GM19035 (cell line): Measurements from ENCODE around the gene PCDHGB5.

Experiments used
- ATAC-seq: cut with Tn5 transposase; IDR thresholded peaks from one replicate; pipeline ENCODE4 v1.9.1; 2021; ENCODE audit not compliant: unreplicated experiment

The PCDHGB5 gene

GRCh38 chr5:141397756-141398551, at the start of gene PCDHGB5:
TSS of gene PCDHGB5 (plus strand) at chr5:141397947. CDS start at chr5:141398128, 181 bp downstream.
- ATAC-seq = peak; percentile 97

DNA sequence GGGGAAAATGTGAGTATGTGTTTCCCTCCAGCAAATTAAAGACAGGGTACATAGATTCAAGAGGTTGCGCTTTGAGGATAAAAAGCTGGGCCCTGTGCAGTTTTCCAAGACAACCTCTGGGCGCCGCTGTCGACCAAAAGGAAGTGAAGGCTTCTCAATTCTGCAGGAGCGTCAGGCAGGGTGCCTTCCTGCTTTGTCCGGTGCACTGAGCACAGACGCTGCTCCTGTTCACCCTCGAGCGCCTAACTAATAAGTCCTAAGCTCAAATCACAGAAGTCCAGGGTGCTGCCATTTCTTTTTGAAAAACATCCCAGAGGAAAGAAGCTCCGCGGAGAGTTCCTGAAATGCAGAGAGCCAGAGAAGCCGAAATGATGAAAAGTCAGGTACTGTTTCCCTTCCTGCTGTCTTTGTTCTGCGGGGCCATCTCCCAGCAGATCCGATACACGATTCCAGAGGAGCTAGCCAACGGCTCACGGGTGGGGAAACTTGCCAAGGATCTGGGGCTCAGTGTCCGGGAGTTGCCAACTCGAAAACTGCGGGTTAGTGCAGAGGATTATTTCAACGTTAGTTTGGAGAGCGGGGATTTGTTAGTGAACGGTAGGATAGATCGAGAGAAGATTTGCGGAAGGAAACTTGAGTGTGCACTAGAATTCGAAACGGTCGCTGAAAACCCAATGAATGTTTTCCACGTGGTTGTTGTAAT, 47.7 kb upstream of the PCDHGB5 start, which contains the start of gene PCDHGB1:
Gene PCDHGB1, plus strand, starts transcription at position 183 of the 703 bp plus-strand sequence. Its CDS starts 162 bp downstream, at position 345.
- ATAC-seq = peak; percentile 92

GRCh38 chr5:141351591-141351990, 46.2 kb upstream of the PCDHGB5 start:
- ATAC-seq = no peak

- no peak for ATAC-seq
Observed at GRCh38 chr5:141354900-141355469, 42.8 kb upstream of the PCDHGB5 start, which contains the start of gene PCDHGA4. TSS of gene PCDHGA4 (plus strand) at chr5:141355021. CDS start at chr5:141355108, 87 bp downstream.

- no peak for ATAC-seq
Observed at GRCh38 chr5:141355641-141356040, 42.1 kb upstream of the PCDHGB5 start.

DNA sequence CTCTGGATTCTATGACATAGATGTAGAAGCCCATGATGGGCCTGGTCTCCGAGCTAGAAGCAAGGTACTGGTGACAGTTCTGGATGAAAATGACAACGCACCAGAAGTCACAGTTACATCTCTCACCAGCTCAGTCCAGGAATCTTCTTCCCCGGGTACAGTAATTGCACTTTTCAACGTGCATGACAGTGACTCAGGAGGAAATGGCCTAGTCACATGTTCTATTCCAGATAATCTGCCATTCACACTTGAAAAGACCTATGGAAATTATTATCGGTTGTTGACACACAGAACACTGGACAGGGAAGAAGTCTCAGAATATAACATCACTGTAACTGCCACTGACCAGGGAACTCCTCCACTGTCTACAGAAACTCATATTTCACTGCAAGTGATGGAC, 41.6 kb upstream of the PCDHGB5 start:
- no peak for ATAC-seq

GRCh38 chr5:141356950-141357349, 40.8 kb upstream of the PCDHGB5 start:
- no peak for ATAC-seq

DNA sequence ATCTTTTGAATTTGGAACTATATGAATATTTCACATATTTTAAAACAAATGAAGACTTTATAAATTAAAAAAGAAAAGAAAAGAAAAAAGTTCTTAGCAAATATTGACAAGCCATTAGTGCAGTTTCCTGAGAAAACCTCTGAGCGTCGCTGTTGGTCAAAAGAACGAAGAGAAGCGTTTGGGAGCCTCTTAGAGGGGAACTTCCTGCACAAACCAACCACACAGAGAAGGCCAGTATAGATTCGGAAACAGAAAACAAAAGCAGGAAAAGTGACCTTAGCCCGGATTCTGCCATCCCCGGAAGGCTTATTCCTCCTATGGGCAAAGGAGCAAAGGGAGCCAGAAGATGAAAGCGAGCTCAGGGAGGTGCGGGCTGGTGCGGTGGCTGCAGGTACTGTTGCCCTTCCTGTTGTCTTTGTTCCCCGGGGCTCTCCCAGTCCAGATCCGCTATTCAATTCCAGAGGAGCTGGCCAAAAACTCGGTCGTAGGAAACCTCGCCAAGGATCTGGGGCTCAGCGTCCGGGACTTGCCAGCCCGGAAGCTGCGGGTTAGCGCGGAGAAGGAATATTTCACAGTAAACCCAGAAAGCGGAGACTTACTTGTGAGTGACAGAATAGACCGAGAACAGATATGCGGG, 37.8 kb upstream of the PCDHGB5 start, which contains the start of gene PCDHGB2:
Gene PCDHGB2, plus strand, starts transcription at position 205 of the 637 bp plus-strand sequence. Its CDS starts 142 bp downstream, at position 347.
- ATAC-seq = peak; percentile 63

GRCh38 chr5:141360685-141361084, 37.1 kb upstream of the PCDHGB5 start:
- ATAC-seq = no peak

GRCh38 chr5:141362719-141363118, 35.0 kb upstream of the PCDHGB5 start:
- no peak for ATAC-seq

- ATAC-seq = no peak
Observed at GRCh38 chr5:141363952-141364660, 33.6 kb upstream of the PCDHGB5 start, which contains the start of gene PCDHGA5. TSS of gene PCDHGA5 (plus strand) at chr5:141364162. CDS start at chr5:141364331, 169 bp downstream.

DNA sequence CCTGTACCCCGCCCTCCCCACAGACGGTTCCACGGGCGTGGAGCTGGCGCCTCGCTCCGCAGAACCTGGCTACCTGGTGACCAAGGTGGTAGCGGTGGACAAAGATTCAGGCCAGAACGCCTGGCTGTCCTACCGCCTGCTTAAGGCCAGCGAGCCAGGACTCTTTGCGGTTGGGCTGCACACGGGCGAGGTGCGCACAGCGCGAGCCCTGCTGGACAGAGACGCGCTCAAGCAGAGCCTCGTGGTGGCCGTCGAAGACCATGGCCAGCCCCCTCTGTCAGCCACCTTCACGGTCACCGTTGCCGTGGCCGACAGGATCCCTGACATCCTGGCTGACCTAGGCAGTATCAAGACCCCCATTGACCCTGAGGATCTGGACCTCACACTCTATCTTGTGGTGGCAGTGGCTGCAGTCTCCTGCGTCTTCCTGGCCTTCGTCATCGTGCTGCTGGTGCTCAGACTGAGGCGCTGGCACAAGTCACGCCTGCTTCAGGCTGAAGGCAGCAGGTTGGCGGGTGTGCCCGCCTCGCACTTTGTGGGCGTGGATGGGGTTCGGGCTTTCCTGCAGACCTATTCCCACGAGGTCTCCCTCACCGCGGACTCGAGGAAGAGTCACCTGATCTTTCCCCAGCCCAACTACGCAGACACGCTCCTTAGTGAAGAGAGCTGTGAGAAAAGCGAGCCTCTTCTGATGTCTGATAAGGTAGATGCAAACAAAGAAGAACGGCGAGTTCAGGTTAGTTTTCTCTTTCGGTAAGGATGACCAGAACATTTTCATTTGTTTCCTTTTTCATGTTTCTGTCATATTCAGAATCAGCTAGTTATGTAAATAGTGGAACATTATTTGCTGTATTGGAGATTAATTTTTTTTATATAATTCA, 31.5 kb upstream of the PCDHGB5 start:
- ATAC-seq = no peak

DNA sequence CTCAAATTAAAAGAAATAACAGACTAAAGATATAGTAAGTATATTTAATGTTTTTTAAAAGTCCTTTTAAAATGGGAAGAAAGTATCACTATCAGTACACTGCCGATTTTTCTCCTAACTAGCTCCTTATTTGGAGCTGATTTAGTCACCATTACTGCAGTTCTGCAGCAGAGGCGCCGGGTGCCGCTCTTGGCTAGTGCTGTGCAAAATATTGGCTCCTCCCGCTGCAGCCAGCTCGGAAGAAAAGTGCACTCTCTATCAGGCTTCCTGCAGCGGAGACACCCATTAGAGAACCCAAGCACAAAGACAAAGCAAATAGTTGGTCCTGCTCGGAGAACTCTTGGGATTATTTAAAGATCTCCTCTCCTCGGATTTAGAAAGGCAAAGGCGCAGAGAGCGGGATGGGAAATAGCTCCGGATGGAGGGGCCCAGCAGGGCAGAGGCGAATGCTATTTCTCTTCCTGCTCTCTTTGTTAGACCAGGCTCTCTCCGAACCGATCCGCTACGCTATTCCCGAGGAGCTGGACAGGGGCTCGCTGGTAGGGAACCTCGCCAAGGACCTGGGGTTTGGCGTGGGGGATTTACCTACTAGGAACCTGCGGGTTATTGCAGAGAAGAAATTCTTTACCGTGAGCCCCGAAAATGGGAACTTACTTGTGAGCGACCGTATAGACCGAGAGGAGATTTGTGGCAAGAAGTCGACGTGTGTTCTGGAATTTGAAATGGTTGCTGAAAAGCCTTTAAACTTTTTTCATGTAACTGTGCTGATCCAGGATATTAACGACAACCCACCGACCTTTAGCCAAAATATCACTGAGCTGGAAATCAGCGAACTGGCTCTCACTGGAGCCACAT, 27.5 kb upstream of the PCDHGB5 start, which contains the start of gene PCDHGB3:
Gene PCDHGB3, plus strand, starts transcription at position 249 of the 855 bp plus-strand sequence. Its CDS starts 153 bp downstream, at position 402.
- peak; percentile 95 for ATAC-seq

GRCh38 chr5:141371572-141372475, 25.9 kb upstream of the PCDHGB5 start:
- no peak for ATAC-seq

DNA sequence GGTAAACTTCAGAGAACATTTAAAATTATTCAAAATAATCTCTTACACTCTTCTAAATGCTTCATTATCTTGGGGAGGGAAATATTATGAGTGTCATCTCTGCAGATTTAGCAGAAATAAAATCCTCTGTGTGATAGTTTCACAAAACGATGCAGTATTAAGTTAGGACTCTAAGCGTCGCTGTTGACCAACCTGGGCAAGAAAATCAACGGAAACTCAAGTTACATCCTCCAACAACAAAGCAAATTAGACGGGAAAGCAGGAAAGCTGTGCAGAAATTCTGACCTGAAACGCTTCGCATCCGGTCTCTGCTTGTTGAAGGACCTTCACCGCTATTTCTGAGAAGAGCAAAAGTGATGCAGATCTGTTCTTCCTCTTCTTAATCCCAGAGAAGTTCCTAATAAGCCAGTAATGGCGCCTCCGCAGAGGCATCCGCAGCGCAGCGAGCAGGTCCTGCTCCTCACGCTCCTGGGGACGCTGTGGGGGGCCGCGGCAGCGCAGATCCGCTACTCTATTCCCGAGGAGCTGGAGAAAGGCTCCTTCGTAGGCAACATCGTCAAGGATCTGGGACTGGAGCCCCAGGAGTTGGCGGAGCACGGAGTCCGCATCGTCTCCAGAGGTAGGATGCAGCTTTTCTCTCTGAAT, 24.0 kb upstream of the PCDHGB5 start, which contains the start of gene PCDHGA6:
Gene PCDHGA6, plus strand, starts transcription at position 219 of the 645 bp plus-strand sequence. Its CDS starts 193 bp downstream, at position 412.
- no peak for ATAC-seq

DNA sequence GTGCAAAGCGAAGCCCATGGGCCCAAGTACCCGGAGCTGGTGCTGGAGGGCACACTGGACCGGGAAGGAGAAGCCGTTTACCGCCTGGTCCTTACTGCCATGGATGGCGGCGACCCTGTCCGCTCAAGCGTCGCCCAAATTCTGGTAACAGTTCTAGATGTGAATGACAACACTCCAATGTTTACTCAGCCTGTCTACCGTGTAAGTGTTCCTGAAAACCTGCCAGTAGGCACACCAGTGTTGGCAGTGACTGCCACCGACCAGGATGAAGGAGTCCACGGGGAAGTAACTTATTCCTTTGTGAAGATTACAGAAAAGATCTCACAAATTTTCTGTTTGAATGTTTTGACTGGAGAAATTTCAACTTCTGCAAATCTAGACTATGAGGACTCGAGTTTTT, 23.1 kb upstream of the PCDHGB5 start:
- no peak for ATAC-seq
